HG03571 (cell line): ENCODE data around the gene RBM8A.

Experiments
- ATAC-seq: cut with Tn5 transposase; IDR thresholded peaks from one replicate; pipeline ENCODE4 v1.9.1; 2021; ENCODE audit not compliant: unreplicated experiment

Gene RBM8A

GRCh38 chr1:145918144-145918991, 8.9 kb downstream of the RBM8A start, which contains the start of gene PEX11B:
PEX11B (minus strand) TSS chr1:145918717; CDS start chr1:145918688, 29 bp downstream.
- ATAC-seq, result peak; percentile 80

- no peak for ATAC-seq
Observed at GRCh38 chr1:145917595-145917994, 9.7 kb downstream of the RBM8A start.

GRCh38 chr1:145916745-145917144, 10.5 kb downstream of the RBM8A start:
- ATAC-seq, result no peak

- ATAC-seq, result no peak
Observed at GRCh38 chr1:145912128-145912641, 15.1 kb downstream of the RBM8A start.

GRCh38 chr1:145908653-145909052, 18.6 kb downstream of the RBM8A start:
- ATAC-seq, result no peak

GRCh38 chr1:145906954-145907753, 20.1 kb downstream of the RBM8A start:
- ATAC-seq, result no peak

GRCh38 chr1:145901312-145902021, 25.8 kb downstream of the RBM8A start:
- no peak for ATAC-seq

GRCh38 chr1:145898756-145899155, 28.5 kb downstream of the RBM8A start:
- ATAC-seq, result no peak

GRCh38 chr1:145897969-145898368, 29.3 kb downstream of the RBM8A start:
- no peak for ATAC-seq

GRCh38 chr1:145895471-145895870, 31.8 kb downstream of the RBM8A start:
- no peak for ATAC-seq

GRCh38 chr1:145893306-145894055, 33.8 kb downstream of the RBM8A start:
- ATAC-seq, result no peak

- ATAC-seq, result no peak
Observed at GRCh38 chr1:145892486-145893087, 34.7 kb downstream of the RBM8A start.

GRCh38 chr1:145891587-145892485, 35.4 kb downstream of the RBM8A start:
- ATAC-seq, result no peak

GRCh38 chr1:145891143-145891542, 36.1 kb downstream of the RBM8A start:
- ATAC-seq, result no peak

- no peak for ATAC-seq
Observed at GRCh38 chr1:145889722-145890121, 37.6 kb downstream of the RBM8A start.

- no peak for ATAC-seq
Observed at GRCh38 chr1:145887631-145888030, 39.7 kb downstream of the RBM8A start.

- ATAC-seq, result no peak
Observed at GRCh38 chr1:145886816-145887215, 40.5 kb downstream of the RBM8A start.

- no peak for ATAC-seq
Observed at GRCh38 chr1:145886390-145886789, 40.9 kb downstream of the RBM8A start.

- peak; percentile 96 for ATAC-seq
Observed at GRCh38 chr1:145885738-145886287, 41.5 kb downstream of the RBM8A start, which contains the start of gene ANKRD35. ANKRD35 (minus strand) TSS chr1:145885866; CDS start chr1:145885758, 108 bp downstream.
